ENCODE results near the gene TRMT61A.

The TRMT61A gene

DNA sequence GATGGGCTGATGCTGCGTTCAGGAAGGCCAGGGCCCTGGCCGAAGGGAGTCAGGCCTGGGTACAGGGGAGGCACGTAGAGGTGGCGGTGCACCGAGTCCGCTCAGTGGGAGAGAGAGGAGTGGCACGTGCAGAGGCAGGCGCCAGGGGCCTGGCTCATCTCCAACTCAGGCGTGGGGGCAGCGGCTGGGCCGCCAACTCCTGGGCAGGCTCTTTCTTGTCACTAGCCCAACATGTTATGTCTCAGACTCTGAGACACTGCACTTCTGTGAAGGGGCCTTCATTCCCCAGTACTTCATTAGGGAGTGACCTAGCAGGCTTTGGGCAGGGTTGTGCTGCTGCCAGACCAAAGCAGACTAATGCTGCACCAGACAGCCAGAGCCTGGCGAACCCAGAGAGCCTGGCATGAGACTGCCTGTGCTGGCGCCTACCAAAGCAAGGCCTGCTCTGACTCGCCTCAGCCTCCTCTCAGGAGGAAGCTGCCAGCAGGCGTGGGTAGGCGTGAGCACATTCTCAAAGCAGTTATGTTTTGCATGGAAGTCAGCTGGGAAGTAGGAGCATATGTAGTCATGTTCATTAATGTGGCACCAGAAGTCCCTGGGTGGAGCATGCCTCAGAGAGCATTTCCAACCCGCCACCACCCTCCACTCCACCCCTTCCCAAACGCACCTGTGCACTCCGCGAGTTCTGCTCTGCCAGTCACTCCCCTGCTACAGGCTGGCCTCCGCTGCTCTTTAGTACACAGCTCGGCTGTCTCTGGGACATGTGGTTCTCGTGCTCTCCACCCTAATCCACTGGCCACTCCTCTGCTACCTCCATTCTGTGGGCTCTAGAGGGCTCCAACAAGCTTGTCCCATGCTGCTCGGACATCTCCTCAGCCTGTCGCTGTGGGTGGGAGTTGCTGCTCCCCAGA lies 16.0 kb upstream of the TRMT61A start:
- in situ Hi-C loops (cut with HindIII; ENCODE audit: low pct_unique_long_range_greater_than_20kb, low sequenced_read_pairs): no loop called here
- DNase-seq (ENCODE audit: low read depth in 1 of 2, low spot score in 1 of 2): no peak
- TF ChIP-seq JUND (IDR thresholded peaks at IDR 0.05; ENCODE audit: low read depth): no peak

DNA sequence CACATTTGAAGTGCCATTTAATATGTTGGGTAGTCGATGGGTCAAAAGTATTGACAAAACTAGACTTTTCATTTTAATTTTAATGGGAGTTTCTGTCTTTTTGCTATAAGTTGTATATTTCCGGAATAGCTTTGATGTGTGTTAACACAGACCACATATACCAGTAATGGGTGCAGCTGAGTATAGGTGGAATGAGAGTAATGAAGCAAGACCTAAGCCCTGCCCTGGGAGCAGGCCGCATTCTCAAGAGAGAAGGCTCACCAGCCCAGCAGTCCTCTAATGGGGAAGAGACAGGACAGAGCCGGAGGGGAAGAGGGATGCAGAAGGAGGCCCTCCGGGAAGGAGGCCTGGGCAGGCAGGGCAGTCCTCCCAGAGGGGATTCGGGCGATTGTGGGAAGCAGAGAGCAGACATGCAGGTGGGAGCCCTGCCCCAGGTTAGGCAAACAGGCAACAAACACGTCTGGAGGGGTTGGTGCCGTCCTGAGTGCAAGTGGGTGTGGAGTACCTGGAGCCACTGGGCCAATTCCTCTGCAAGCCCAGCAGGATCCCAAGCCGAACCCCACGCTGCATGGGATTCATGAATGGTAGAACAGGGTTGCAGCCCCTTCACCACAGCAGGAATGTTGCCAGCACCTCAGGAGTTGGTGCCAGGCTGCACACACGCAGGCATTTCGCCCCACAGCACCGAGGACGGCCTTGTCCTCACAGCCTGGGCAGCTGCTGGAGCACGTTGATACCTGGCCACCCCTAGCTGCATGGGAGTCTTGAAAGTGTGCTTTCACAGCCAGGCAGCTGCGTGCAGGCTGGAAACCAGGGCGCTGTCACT lies 14.2 kb upstream of the TRMT61A start:
- DNase-seq (ENCODE audit: low read depth in 1 of 2, low spot score in 1 of 2): no peak
- in situ Hi-C loops (cut with HindIII; ENCODE audit: low pct_unique_long_range_greater_than_20kb, low sequenced_read_pairs): no loop called here
- no peak for TF ChIP-seq JUND (IDR thresholded peaks at IDR 0.05; ENCODE audit: low read depth)

DNA sequence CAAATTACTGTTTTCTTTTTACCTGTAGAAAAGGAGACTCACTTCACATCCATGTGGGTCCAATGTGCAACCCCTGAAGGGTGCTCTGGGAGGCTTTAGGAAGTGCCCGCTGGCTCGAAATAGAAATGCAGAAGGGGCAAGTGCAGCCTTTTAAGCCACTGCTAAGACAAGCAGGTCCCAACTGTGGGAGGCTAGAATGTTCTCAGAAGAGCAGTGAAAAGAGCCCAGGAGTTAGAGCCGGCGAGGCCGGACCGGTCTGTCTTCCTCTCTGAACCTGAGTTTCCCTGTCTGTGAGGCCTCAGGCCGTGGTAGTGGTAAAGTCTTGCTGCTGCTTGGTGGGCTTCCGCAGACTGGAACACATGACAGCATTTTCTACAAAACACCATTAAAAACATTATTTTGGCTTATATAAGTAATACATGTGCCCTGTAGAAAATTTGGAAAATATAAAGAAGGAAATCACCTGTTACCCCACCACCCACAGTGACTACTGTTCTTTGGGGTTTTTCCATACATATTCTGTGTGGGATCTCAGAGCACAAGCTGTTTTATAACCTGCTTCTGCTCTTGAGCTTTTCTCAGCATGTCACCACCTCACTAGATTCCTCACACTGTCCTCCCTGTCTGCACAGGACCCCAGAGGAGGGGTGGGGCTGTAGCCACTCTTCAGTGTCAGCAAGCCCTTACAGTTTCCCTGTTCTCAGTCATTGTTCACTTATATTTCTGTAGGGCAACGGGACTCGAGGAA lies 12.4 kb upstream of the TRMT61A start:
- in situ Hi-C loops (cut with HindIII; ENCODE audit: low pct_unique_long_range_greater_than_20kb, low sequenced_read_pairs): no loop called here
- no peak for TF ChIP-seq JUND (IDR thresholded peaks at IDR 0.05; ENCODE audit: low read depth)
- peak; percentile 53 to 73 for DNase-seq (ENCODE audit: low read depth in 1 of 2, low spot score in 1 of 2)

DNA sequence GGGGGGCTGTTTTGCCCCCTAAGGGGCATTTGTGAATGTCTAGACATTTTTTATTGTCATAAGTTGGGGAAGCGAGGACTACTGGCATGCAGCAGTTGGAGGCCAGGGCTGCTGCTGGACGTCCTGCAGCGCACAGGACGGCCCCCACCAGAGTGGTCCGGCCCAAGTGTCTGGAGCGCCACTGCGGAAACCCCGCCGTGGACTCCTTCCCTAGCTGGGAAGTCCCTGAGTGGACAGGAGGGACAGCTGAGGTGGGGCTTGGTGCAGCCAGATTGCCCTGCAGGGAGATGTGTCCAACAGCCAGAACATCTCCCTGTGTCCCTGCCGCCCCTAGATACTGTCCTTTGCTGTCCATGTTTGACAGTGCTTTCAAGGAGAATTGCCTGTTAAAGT lies 11.8 kb upstream of the TRMT61A start:
- DNase-seq (ENCODE audit: low read depth in 1 of 2, low spot score in 1 of 2): no peak
- TF ChIP-seq JUND (IDR thresholded peaks at IDR 0.05; ENCODE audit: low read depth): no peak
- in situ Hi-C loops (cut with HindIII; ENCODE audit: low pct_unique_long_range_greater_than_20kb, low sequenced_read_pairs): no loop called here

GRCh38 chr14:103517721-103518421 lies 11.1 kb upstream of the TRMT61A start:
- in situ Hi-C loops (cut with HindIII; ENCODE audit: low pct_unique_long_range_greater_than_20kb, low sequenced_read_pairs): no loop called here

GRCh38 chr14:103518422-103519042 lies 10.5 kb upstream of the TRMT61A start:
- TF ChIP-seq JUND (IDR thresholded peaks at IDR 0.05; ENCODE audit: low read depth): no peak
- in situ Hi-C loops (cut with HindIII; ENCODE audit: low pct_unique_long_range_greater_than_20kb, low sequenced_read_pairs): no loop called here
- peak; percentile 74 to 94 for DNase-seq (ENCODE audit: low read depth in 1 of 2, low spot score in 1 of 2)

More at GRCh38 chr14:103517721-103518421, 11.1 kb upstream of the TRMT61A start:
- no peak for TF ChIP-seq JUND (IDR thresholded peaks at IDR 0.05; ENCODE audit: low read depth)
- no peak for DNase-seq (ENCODE audit: low read depth in 1 of 2, low spot score in 1 of 2)

GRCh38 chr14:103519043-103519836 lies 9.8 kb upstream of the TRMT61A start:
- peak in 1 of 2 experiments; percentile 76 for DNase-seq (ENCODE audit: low read depth in 1 of 2, low spot score in 1 of 2)

GRCh38 chr14:103519837-103520212 lies 9.2 kb upstream of the TRMT61A start:
- in situ Hi-C loops (cut with HindIII; ENCODE audit: low pct_unique_long_range_greater_than_20kb, low sequenced_read_pairs): no loop called here

More at GRCh38 chr14:103519043-103519836, 9.8 kb upstream of the TRMT61A start:
- no peak for TF ChIP-seq JUND (IDR thresholded peaks at IDR 0.05; ENCODE audit: low read depth)
- in situ Hi-C loops (cut with HindIII; ENCODE audit: low pct_unique_long_range_greater_than_20kb, low sequenced_read_pairs): no loop called here

DNA sequence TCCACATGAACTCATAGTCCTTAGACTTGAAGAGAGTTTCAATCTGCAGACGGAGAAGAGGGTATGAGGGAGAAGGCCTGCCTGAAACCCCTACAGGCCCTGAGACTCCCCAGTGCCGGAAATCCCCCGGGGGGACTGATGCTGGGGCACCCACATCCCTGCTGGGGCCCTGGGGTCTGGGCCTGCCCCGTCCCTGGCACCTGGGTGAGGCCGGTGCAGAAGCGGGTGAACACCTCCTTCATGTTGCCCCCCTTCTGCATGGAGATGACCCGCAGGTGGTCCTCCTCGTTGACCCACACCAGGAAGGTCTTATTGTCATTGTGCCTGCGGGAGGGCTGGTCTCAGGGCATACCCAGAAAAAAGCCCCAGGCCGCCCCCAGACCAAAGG lies 8.7 kb upstream of the TRMT61A start:
- no peak for DNase-seq (ENCODE audit: low read depth in 1 of 2, low spot score in 1 of 2)
- in situ Hi-C loops (cut with HindIII; ENCODE audit: low pct_unique_long_range_greater_than_20kb, low sequenced_read_pairs): no loop called here

More at GRCh38 chr14:103519837-103520212, 9.2 kb upstream of the TRMT61A start:
- no peak for DNase-seq (ENCODE audit: low read depth in 1 of 2, low spot score in 1 of 2)
- no peak for TF ChIP-seq JUND (IDR thresholded peaks at IDR 0.05; ENCODE audit: low read depth)

GRCh38 chr14:103520657-103521437 lies 8.1 kb upstream of the TRMT61A start:
- in situ Hi-C loops (cut with HindIII; ENCODE audit: low pct_unique_long_range_greater_than_20kb, low sequenced_read_pairs): no loop called here
- DNase-seq (ENCODE audit: low read depth in 1 of 2, low spot score in 1 of 2): peak; percentile 95
- TF ChIP-seq JUND (IDR thresholded peaks at IDR 0.05; ENCODE audit: low read depth): no peak

More for the DNA sequence above, 8.7 kb upstream of the TRMT61A start:
- TF ChIP-seq JUND (IDR thresholded peaks at IDR 0.05; ENCODE audit: low read depth): no peak
